ENCODE measurements around the gene GARIN5B. TPM values are rescaled to one million over a fixed set of nuclear protein-coding genes. Genes with fewer than 3 reads are reported as not detected.

GARIN5B gene
- total and polyA plus RNA-seq, 2 experiments from 2014 or later, result not detected

DNA sequence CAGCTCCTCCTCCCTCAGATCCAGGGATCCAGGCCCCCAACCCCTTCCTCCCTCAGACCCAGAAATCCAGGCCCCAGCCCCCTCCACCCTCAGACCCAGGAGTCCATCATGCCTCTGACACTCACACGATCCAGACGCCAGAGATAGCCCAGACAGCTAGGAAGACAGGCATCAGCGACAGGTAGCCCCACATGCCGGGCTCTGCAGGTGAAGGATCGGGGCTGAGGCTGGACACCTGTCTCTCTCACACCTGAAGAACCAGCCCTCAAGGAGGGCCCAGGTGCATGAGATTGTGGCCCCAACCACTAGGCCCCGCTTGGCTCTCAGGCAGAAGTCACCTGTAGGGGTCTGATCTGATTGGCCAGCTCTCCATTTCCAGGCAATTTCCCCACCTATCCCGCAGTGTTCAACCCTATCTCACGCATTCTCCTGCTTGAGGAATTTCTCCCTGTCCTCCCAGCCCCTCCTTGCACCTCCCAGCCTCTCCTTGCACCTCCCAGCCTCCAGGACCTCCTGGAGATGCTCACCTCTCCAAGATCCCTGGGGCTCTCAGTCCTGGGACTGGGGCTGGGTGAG is 42.1 kb downstream of the GARIN5B start:
- H3K27me3 ChIP-seq (ENCODE audit: insufficient read depth), result no peaks in the 10 kb centered on the region
- H3K4me1 ChIP-seq (ENCODE audit: insufficient read depth), result peaks cover 5% of the 10 kb centered on the region; the same call in 1 of the 2 replicates
- no peak overlapping the region for H3K27ac ChIP-seq (ENCODE audit: low read depth)
- no peaks in the 10 kb centered on the region; the same call in 1 of the 2 replicates for H4K20me1 ChIP-seq (replicated peaks; ENCODE audit: insufficient read depth)
- H3K36me3 ChIP-seq (ENCODE audit: insufficient read depth), result no peaks in the 10 kb centered on the region
- no peak for DNase-seq (ENCODE audit: low spot score)
- H3K36me3 Mint-ChIP-seq (ENCODE audit: low read depth), result no peaks in the 10 kb centered on the region; the same call in 2 of the 3 replicates
- no peak overlapping the region for H3K4me2 ChIP-seq
- no peaks in the 10 kb centered on the region for H3K9me2 ChIP-seq (ENCODE audit: insufficient read depth)
- no peak for ATAC-seq
- H3K9me3 Mint-ChIP-seq, result no peaks in the 10 kb centered on the region; the same call in 2 of the 3 replicates
- H3K4me1 Mint-ChIP-seq, result peaks cover 15% of the 10 kb centered on the region
- H3K4me3 ChIP-seq, result no peak overlapping the region
- H3K4me3 Mint-ChIP-seq, result no peak overlapping the region
- TF ChIP-seq, protein P1, sequence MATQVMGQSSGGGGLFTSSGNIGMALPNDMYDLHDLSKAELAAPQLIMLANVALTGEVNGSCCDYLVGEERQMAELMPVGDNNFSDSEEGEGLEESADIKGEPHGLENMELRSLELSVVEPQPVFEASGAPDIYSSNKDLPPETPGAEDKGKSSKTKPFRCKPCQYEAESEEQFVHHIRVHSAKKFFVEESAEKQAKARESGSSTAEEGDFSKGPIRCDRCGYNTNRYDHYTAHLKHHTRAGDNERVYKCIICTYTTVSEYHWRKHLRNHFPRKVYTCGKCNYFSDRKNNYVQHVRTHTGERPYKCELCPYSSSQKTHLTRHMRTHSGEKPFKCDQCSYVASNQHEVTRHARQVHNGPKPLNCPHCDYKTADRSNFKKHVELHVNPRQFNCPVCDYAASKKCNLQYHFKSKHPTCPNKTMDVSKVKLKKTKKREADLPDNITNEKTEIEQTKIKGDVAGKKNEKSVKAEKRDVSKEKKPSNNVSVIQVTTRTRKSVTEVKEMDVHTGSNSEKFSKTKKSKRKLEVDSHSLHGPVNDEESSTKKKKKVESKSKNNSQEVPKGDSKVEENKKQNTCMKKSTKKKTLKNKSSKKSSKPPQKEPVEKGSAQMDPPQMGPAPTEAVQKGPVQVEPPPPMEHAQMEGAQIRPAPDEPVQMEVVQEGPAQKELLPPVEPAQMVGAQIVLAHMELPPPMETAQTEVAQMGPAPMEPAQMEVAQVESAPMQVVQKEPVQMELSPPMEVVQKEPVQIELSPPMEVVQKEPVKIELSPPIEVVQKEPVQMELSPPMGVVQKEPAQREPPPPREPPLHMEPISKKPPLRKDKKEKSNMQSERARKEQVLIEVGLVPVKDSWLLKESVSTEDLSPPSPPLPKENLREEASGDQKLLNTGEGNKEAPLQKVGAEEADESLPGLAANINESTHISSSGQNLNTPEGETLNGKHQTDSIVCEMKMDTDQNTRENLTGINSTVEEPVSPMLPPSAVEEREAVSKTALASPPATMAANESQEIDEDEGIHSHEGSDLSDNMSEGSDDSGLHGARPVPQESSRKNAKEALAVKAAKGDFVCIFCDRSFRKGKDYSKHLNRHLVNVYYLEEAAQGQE (IDR thresholded peaks at IDR 0.05; ENCODE audit: unreplicated experiment), result no peak
- TF ChIP-seq EZH2 (IDR thresholded peaks at IDR 0.05; ENCODE audit: low read depth, unreplicated experiment) (no peak), CREB1 (CRISPR knock-in tag; IDR thresholded peaks at IDR 0.05; ENCODE audit: low read depth) (no peak), JUNB (IDR thresholded peaks at IDR 0.05; ENCODE audit: unreplicated experiment) (no peak), EZH2phosphoT487 (IDR thresholded peaks at IDR 0.05; ENCODE audit: unreplicated experiment) (no peak), ZNF331 (CRISPR knock-in tag; IDR thresholded peaks at IDR 0.05; ENCODE audit: low read depth) (no peak), ZNF114 (CRISPR knock-in tag; IDR thresholded peaks at IDR 0.05) (no peak), STAT1 (IDR thresholded peaks at IDR 0.05; ENCODE audit: unreplicated experiment) (no peak), POLR2AphosphoS5 (IDR thresholded peaks at IDR 0.05; ENCODE audit: low read depth) (no peak), NANOG (IDR thresholded peaks at IDR 0.05; ENCODE audit: borderline replicate concordance) (no peak)
- TF ChIP-seq, protein P2, sequence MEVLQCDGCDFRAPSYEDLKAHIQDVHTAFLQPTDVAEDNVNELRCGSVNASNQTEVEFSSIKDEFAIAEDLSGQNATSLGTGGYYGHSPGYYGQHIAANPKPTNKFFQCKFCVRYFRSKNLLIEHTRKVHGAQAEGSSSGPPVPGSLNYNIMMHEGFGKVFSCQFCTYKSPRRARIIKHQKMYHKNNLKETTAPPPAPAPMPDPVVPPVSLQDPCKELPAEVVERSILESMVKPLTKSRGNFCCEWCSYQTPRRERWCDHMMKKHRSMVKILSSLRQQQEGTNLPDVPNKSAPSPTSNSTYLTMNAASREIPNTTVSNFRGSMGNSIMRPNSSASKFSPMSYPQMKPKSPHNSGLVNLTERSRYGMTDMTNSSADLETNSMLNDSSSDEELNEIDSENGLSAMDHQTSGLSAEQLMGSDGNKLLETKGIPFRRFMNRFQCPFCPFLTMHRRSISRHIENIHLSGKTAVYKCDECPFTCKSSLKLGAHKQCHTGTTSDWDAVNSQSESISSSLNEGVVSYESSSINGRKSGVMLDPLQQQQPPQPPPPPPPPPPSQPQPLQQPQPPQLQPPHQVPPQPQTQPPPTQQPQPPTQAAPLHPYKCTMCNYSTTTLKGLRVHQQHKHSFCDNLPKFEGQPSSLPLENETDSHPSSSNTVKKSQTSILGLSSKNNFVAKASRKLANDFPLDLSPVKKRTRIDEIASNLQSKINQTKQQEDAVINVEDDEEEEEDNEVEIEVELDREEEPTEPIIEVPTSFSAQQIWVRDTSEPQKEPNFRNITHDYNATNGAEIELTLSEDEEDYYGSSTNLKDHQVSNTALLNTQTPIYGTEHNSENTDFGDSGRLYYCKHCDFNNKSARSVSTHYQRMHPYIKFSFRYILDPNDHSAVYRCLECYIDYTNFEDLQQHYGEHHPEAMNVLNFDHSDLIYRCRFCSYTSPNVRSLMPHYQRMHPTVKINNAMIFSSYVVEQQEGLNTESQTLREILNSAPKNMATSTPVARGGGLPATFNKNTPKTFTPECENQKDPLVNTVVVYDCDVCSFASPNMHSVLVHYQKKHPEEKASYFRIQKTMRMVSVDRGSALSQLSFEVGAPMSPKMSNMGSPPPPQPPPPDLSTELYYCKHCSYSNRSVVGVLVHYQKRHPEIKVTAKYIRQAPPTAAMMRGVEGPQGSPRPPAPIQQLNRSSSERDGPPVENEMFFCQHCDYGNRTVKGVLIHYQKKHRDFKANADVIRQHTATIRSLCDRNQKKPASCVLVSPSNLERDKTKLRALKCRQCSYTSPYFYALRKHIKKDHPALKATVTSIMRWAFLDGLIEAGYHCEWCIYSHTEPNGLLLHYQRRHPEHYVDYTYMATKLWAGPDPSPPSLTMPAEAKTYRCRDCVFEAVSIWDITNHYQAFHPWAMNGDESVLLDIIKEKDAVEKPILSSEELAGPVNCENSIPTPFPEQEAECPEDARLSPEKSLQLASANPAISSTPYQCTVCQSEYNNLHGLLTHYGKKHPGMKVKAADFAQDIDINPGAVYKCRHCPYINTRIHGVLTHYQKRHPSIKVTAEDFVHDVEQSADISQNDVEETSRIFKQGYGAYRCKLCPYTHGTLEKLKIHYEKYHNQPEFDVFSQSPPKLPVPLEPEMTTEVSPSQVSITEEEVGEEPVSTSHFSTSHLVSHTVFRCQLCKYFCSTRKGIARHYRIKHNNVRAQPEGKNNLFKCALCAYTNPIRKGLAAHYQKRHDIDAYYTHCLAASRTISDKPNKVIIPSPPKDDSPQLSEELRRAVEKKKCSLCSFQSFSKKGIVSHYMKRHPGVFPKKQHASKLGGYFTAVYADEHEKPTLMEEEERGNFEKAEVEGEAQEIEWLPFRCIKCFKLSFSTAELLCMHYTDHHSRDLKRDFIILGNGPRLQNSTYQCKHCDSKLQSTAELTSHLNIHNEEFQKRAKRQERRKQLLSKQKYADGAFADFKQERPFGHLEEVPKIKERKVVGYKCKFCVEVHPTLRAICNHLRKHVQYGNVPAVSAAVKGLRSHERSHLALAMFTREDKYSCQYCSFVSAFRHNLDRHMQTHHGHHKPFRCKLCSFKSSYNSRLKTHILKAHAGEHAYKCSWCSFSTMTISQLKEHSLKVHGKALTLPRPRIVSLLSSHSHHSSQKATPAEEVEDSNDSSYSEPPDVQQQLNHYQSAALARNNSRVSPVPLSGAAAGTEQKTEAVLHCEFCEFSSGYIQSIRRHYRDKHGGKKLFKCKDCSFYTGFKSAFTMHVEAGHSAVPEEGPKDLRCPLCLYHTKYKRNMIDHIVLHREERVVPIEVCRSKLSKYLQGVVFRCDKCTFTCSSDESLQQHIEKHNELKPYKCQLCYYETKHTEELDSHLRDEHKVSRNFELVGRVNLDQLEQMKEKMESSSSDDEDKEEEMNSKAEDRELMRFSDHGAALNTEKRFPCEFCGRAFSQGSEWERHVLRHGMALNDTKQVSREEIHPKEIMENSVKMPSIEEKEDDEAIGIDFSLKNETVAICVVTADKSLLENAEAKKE (CRISPR knock-in tag; IDR thresholded peaks at IDR 0.05), result no peak
- TF ChIP-seq, protein P3, sequence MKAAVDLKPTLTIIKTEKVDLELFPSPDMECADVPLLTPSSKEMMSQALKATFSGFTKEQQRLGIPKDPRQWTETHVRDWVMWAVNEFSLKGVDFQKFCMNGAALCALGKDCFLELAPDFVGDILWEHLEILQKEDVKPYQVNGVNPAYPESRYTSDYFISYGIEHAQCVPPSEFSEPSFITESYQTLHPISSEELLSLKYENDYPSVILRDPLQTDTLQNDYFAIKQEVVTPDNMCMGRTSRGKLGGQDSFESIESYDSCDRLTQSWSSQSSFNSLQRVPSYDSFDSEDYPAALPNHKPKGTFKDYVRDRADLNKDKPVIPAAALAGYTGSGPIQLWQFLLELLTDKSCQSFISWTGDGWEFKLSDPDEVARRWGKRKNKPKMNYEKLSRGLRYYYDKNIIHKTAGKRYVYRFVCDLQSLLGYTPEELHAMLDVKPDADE (IDR thresholded peaks at IDR 0.05), result no peak
- TF ChIP-seq, protein P4, sequence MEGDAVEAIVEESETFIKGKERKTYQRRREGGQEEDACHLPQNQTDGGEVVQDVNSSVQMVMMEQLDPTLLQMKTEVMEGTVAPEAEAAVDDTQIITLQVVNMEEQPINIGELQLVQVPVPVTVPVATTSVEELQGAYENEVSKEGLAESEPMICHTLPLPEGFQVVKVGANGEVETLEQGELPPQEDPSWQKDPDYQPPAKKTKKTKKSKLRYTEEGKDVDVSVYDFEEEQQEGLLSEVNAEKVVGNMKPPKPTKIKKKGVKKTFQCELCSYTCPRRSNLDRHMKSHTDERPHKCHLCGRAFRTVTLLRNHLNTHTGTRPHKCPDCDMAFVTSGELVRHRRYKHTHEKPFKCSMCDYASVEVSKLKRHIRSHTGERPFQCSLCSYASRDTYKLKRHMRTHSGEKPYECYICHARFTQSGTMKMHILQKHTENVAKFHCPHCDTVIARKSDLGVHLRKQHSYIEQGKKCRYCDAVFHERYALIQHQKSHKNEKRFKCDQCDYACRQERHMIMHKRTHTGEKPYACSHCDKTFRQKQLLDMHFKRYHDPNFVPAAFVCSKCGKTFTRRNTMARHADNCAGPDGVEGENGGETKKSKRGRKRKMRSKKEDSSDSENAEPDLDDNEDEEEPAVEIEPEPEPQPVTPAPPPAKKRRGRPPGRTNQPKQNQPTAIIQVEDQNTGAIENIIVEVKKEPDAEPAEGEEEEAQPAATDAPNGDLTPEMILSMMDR (conservative IDR thresholded peaks at IDR 0.05; ENCODE audit: low read depth in 2 of 2), result no peak
- no peak overlapping the region for H2AFZ ChIP-seq
- H3K79me2 ChIP-seq (replicated peaks; ENCODE audit: insufficient read depth), result no peaks in the 10 kb centered on the region
- no peak overlapping the region for H3K27ac Mint-ChIP-seq
- H3F3A ChIP-seq (replicated peaks; ENCODE audit: low read depth), result peaks cover 4% of the 10 kb centered on the region; the same call in 1 of the 2 replicates
- peaks cover 12% of the 10 kb centered on the region for H3K27me3 Mint-ChIP-seq (ENCODE audit: insufficient read depth, low read depth, poor library complexity)
